GM19452 (cell line): ENCODE measurements around the gene FOXJ3.

Source experiments
- ATAC-seq: cut with Tn5 transposase; IDR thresholded peaks from one replicate; pipeline ENCODE4 v1.9.1; 2021; ENCODE audit not compliant: unreplicated experiment

The FOXJ3 gene

GRCh38 chr1:42146626-42147320 is 188.3 kb downstream of the FOXJ3 start:
- ATAC-seq: no peak

- ATAC-seq: no peak
Observed at GRCh38 chr1:42145764-42146625, 189.0 kb downstream of the FOXJ3 start.

GRCh38 chr1:42145389-42145716 is 189.7 kb downstream of the FOXJ3 start:
- ATAC-seq: no peak

GRCh38 chr1:42144711-42145388 is 190.2 kb downstream of the FOXJ3 start:
- no peak for ATAC-seq

GRCh38 chr1:42143896-42144710 is 190.9 kb downstream of the FOXJ3 start:
- no peak for ATAC-seq

- no peak for ATAC-seq
Observed at GRCh38 chr1:42142894-42143675, 191.9 kb downstream of the FOXJ3 start.

- no peak for ATAC-seq
Observed at GRCh38 chr1:42141978-42142377, 193.1 kb downstream of the FOXJ3 start.

- ATAC-seq: no peak
Observed at GRCh38 chr1:42140191-42140590, 194.8 kb downstream of the FOXJ3 start.

GRCh38 chr1:42139444-42139843 is 195.6 kb downstream of the FOXJ3 start:
- no peak for ATAC-seq

GRCh38 chr1:42138586-42138985 is 196.4 kb downstream of the FOXJ3 start:
- no peak for ATAC-seq

GRCh38 chr1:42137766-42138165 is 197.3 kb downstream of the FOXJ3 start:
- no peak for ATAC-seq

GRCh38 chr1:42136466-42136865 is 198.6 kb downstream of the FOXJ3 start:
- ATAC-seq: no peak

- ATAC-seq: no peak
Observed at GRCh38 chr1:42135426-42135825, 199.6 kb downstream of the FOXJ3 start.

- ATAC-seq: no peak
Observed at GRCh38 chr1:42133809-42134526, 201.1 kb downstream of the FOXJ3 start.

- ATAC-seq: no peak
Observed at GRCh38 chr1:42133390-42133789, 201.6 kb downstream of the FOXJ3 start.

GRCh38 chr1:42130061-42130660 is 204.9 kb downstream of the FOXJ3 start:
- no peak for ATAC-seq

GRCh38 chr1:42128964-42129363 is 206.1 kb downstream of the FOXJ3 start:
- ATAC-seq: no peak

- no peak for ATAC-seq
Observed at GRCh38 chr1:42128499-42128898, 206.5 kb downstream of the FOXJ3 start.

- ATAC-seq: no peak
Observed at GRCh38 chr1:42127767-42128166, 207.3 kb downstream of the FOXJ3 start.
